GM21367 (cell line): ENCODE results near the gene CWC25.
A peak's percentile ranks its signal among the peaks of the same experiment; 100 is the strongest.

Source experiments
- ATAC-seq: cut with Tn5 transposase; IDR thresholded peaks from one replicate; pipeline ENCODE4 v1.9.1; 2021; ENCODE audit not compliant: unreplicated experiment

Gene CWC25

GRCh38 chr17:38853292-38854219, 28.4 kb upstream of the CWC25 start, which contains the start of gene RPL23:
Gene RPL23, minus strand, starts transcription at chr17:38853721. Its CDS starts 11 bp downstream, at chr17:38853710.
- peak; percentile 63 for ATAC-seq

GRCh38 chr17:38852771-38853291, 27.7 kb upstream of the CWC25 start:
- ATAC-seq, result no peak

GRCh38 chr17:38851434-38851833, 26.3 kb upstream of the CWC25 start:
- no peak for ATAC-seq

- no peak for ATAC-seq
These were observed 25.3 kb upstream of the CWC25 start for GRCh38 chr17:38850374-38850773.

- ATAC-seq, result no peak
These were observed 24.0 kb upstream of the CWC25 start for GRCh38 chr17:38848939-38849605.

GRCh38 chr17:38848557-38848891, 23.4 kb upstream of the CWC25 start:
- ATAC-seq, result no peak

- no peak for ATAC-seq
These were observed 19.2 kb upstream of the CWC25 start for GRCh38 chr17:38844261-38844757.

GRCh38 chr17:38825762-38826247, 684 bp upstream of the CWC25 start:
- no peak for ATAC-seq

GRCh38 chr17:38815576-38816193, 9.4 kb downstream of the CWC25 start:
- no peak for ATAC-seq

GRCh38 chr17:38809828-38810227, 15.3 kb downstream of the CWC25 start:
- no peak for ATAC-seq

GRCh38 chr17:38800237-38800760, 24.8 kb downstream of the CWC25 start:
- no peak for ATAC-seq

- ATAC-seq, result peak; percentile 65
These were observed 25.5 kb downstream of the CWC25 start, which contains the start of gene PIP4K2B for GRCh38 chr17:38799501-38800236. Gene PIP4K2B, minus strand, starts transcription at chr17:38799556. Its CDS starts 132 bp downstream, at chr17:38799424.

- ATAC-seq, result peak; percentile 12
These were observed 26.3 kb downstream of the CWC25 start for GRCh38 chr17:38798614-38799500.

GRCh38 chr17:38797828-38798227, 27.3 kb downstream of the CWC25 start:
- ATAC-seq, result no peak

- ATAC-seq, result no peak
These were observed 28.0 kb downstream of the CWC25 start for GRCh38 chr17:38797158-38797490.

GRCh38 chr17:38796451-38797157, 28.5 kb downstream of the CWC25 start:
- ATAC-seq, result no peak

- ATAC-seq, result no peak
These were observed 30.9 kb downstream of the CWC25 start for GRCh38 chr17:38794221-38794620.

- ATAC-seq, result no peak
These were observed 34.0 kb downstream of the CWC25 start for GRCh38 chr17:38791162-38791561.
